DND-41 (cell line): ENCODE measurements around the gene PCTP.

Experiments
- CTCF ChIP-seq: IDR thresholded peaks from 2 replicates; pipeline ENCODE4 v1.5.1; 2012; ENCODE audit warnings: borderline replicate concordance, low read length, moderate library complexity, mild to moderate bottlenecking; ENCODE audit not compliant: poor library complexity, severe bottlenecking; ENCODE audit errors: extremely low read depth
- EZH2 ChIP-seq: IDR thresholded peaks from 3 replicates; pipeline ENCODE4 v1.6.1; 2012; ENCODE audit warnings: borderline replicate concordance, low read depth, mild to moderate bottlenecking, moderate library complexity, low read length, inconsistent platforms; ENCODE audit not compliant: severe bottlenecking

GRCh38 chr17:55746466-55746865 lies 4.4 kb upstream of the PCTP start:
- no peak for TF ChIP-seq EZH2
- TF ChIP-seq CTCF, result no peak
